A549 (cell line): ENCODE data around the gene ELOVL4.

Experiments used
- EHF ChIP-seq: fragments of 250-450 bp; sonication (Bioruptor Pico); IDR thresholded peaks from 2 replicates; pipeline ENCODE4 v1.5.0; 2020; ENCODE audit warnings: mild to moderate bottlenecking
- ESRRA ChIP-seq: fragments of 150-350 bp; IDR thresholded peaks from 2 replicates; pipeline ENCODE4 v1.6.1; 2014; ENCODE audit warnings: mild to moderate bottlenecking, low read length, borderline replicate concordance
- JUNB ChIP-seq: fragments of >200 bp; sonication (Bioruptor Twin); formaldehyde crosslinking; IDR thresholded peaks from 2 replicates; pipeline ENCODE4 v1.6.1; 2016
- MAZ ChIP-seq: fragments of 150-350 bp; IDR thresholded peaks from 2 replicates; pipeline ENCODE4 v1.6.1; 2014; ENCODE audit warnings: antibody characterized with exemption, low read depth, low read length, borderline replicate concordance
- POLR2A ChIP-seq: IDR thresholded peaks from 2 replicates; pipeline ENCODE4 v1.6.1; 2012; ENCODE audit warnings: mild to moderate bottlenecking, low read length
- SMC3 ChIP-seq: fragments of >200 bp; sonication (Bioruptor Twin); formaldehyde crosslinking; IDR thresholded peaks from 3 replicates; pipeline ENCODE4 v1.6.1; 2018; ENCODE audit warnings: inconsistent platforms
- SREBF2 ChIP-seq: fragments of 450-650 bp; IDR thresholded peaks from 2 replicates; pipeline ENCODE4 v1.6.1; 2014; ENCODE audit warnings: mild to moderate bottlenecking, moderate library complexity
- ZNF302 ChIP-seq: fragments of 250-450 bp; sonication (Bioruptor Pico); IDR thresholded peaks from 2 replicates; pipeline ENCODE4 v1.9.0; 2021; ENCODE audit warnings: inconsistent platforms, mild to moderate bottlenecking, moderate library complexity
- ZSCAN20 ChIP-seq: fragments of 250-450 bp; sonication (Bioruptor Pico); IDR thresholded peaks from 2 replicates; pipeline ENCODE4 v1.8.0; 2022; ENCODE audit warnings: mild to moderate bottlenecking, moderate library complexity
- TF ChIP-seq, protein P1 (sequence below): fragments of >200 bp; sonication (Bioruptor Twin); formaldehyde crosslinking; IDR thresholded peaks from 3 replicates; pipeline ENCODE4 v1.5.1; 2016
- TF ChIP-seq, protein P2 (sequence below): fragments of 200-600 bp; sonication (generic); IDR thresholded peaks from 2 replicates; pipeline ENCODE4 v1.6.1; 2016; ENCODE audit warnings: antibody characterized with exemption, mild to moderate bottlenecking, moderate library complexity
- TF ChIP-seq, protein P3 (sequence below): fragments of 450-650 bp; IDR thresholded peaks from 2 replicates; pipeline ENCODE4 v1.6.1; 2014; ENCODE audit warnings: antibody characterized with exemption

DNA sequence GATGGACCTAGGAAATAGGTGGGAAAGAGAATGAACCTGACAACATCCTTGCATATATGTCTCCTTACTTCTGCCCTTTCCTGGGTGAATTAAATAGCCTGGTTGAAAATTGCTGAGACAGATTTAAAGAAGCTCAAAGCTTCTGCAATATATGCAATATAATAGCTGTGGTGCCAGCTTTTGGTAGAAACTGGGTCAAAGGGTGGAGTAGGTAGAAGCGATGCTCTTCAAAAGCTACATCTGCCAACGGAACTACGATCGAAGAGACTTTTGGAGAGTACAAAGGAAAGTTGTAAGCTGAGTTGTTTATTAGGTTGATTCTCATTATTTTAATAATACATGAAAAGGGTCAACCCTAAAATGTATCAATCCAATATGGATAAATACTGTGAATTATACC is 34.3 kb upstream of the ELOVL4 start:
- TF ChIP-seq MAZ (no peak), ZSCAN20 (no peak), ESRRA (no peak), SMC3 (no peak), EHF (CRISPR knock-in tag) (no peak), SREBF2 (no peak), POLR2A (no peak), ZNF302 (CRISPR knock-in tag) (no peak), JUNB (no peak)
- TF ChIP-seq, protein P1, sequence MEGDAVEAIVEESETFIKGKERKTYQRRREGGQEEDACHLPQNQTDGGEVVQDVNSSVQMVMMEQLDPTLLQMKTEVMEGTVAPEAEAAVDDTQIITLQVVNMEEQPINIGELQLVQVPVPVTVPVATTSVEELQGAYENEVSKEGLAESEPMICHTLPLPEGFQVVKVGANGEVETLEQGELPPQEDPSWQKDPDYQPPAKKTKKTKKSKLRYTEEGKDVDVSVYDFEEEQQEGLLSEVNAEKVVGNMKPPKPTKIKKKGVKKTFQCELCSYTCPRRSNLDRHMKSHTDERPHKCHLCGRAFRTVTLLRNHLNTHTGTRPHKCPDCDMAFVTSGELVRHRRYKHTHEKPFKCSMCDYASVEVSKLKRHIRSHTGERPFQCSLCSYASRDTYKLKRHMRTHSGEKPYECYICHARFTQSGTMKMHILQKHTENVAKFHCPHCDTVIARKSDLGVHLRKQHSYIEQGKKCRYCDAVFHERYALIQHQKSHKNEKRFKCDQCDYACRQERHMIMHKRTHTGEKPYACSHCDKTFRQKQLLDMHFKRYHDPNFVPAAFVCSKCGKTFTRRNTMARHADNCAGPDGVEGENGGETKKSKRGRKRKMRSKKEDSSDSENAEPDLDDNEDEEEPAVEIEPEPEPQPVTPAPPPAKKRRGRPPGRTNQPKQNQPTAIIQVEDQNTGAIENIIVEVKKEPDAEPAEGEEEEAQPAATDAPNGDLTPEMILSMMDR: no peak
- TF ChIP-seq, protein P2, sequence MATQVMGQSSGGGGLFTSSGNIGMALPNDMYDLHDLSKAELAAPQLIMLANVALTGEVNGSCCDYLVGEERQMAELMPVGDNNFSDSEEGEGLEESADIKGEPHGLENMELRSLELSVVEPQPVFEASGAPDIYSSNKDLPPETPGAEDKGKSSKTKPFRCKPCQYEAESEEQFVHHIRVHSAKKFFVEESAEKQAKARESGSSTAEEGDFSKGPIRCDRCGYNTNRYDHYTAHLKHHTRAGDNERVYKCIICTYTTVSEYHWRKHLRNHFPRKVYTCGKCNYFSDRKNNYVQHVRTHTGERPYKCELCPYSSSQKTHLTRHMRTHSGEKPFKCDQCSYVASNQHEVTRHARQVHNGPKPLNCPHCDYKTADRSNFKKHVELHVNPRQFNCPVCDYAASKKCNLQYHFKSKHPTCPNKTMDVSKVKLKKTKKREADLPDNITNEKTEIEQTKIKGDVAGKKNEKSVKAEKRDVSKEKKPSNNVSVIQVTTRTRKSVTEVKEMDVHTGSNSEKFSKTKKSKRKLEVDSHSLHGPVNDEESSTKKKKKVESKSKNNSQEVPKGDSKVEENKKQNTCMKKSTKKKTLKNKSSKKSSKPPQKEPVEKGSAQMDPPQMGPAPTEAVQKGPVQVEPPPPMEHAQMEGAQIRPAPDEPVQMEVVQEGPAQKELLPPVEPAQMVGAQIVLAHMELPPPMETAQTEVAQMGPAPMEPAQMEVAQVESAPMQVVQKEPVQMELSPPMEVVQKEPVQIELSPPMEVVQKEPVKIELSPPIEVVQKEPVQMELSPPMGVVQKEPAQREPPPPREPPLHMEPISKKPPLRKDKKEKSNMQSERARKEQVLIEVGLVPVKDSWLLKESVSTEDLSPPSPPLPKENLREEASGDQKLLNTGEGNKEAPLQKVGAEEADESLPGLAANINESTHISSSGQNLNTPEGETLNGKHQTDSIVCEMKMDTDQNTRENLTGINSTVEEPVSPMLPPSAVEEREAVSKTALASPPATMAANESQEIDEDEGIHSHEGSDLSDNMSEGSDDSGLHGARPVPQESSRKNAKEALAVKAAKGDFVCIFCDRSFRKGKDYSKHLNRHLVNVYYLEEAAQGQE: no peak
- TF ChIP-seq, protein P3, sequence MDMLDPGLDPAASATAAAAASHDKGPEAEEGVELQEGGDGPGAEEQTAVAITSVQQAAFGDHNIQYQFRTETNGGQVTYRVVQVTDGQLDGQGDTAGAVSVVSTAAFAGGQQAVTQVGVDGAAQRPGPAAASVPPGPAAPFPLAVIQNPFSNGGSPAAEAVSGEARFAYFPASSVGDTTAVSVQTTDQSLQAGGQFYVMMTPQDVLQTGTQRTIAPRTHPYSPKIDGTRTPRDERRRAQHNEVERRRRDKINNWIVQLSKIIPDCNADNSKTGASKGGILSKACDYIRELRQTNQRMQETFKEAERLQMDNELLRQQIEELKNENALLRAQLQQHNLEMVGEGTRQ: no peak
